PC-9 (cell line): ENCODE measurements around the gene RFX4. TPM values are rescaled to one million over a fixed set of nuclear protein-coding genes. Genes with fewer than 3 reads are reported as not detected.

Source experiments
- BruUV-seq: library from RNA; stranded (reverse); fragments of 400-500 nt; replicated peaks from 2 replicates; lab custom pipeline; 2021; lab: Mats Ljungman, UMichigan
- CTCF ChIA-PET: fragments of 300-600 bp; sonication (Branson Sonifier 250); formaldehyde crosslinking; loops from one replicate; lab custom pipeline; 2022; ENCODE audit warnings: antibody characterized with exemption; lab: Charles Lee
- POLR2A ChIA-PET: fragments of 300-600 bp; sonication (Branson Sonifier 250); formaldehyde crosslinking; loops from one replicate; lab custom pipeline; 2022; ENCODE audit warnings: antibody characterized with exemption; ENCODE audit not compliant: unreplicated experiment; lab: Charles Lee
- DNase-seq, 2 experiments: peaks; one replicate each; pipeline versions ENCODE4 v3.0.0 to v3.0.0-alpha.2; 2015 to 2022; ENCODE audit warnings: mixed read lengths in 1 of 2
- H2AFZ ChIP-seq: fragments of 200-600 bp; sonication (generic); 2 replicates; pipeline ENCODE4 v1.8.1; 2017; ENCODE audit warnings: antibody characterized with exemption
- H3F3A ChIP-seq: fragments of 200-600 bp; sonication (generic); 2 replicates; pipeline ENCODE4 v1.8.1; 2017; ENCODE audit warnings: antibody characterized with exemption, mild to moderate bottlenecking, low read depth; ENCODE audit not compliant: insufficient read depth
- H3K27ac ChIP-seq: fragments of 200-600 bp; sonication (generic); 2 replicates; pipeline ENCODE4 v1.6.1; 2016; ENCODE audit warnings: mixed run types
- H3K27me3 ChIP-seq: fragments of 200-600 bp; sonication (generic); 2 replicates; pipeline ENCODE4 v1.6.1; 2016; ENCODE audit warnings: low read depth, mixed run types; ENCODE audit not compliant: insufficient read depth
- H3K36me3 ChIP-seq: fragments of 200-600 bp; sonication (generic); 2 replicates; pipeline ENCODE4 v1.6.1; 2016; ENCODE audit warnings: low read depth, mixed run types
- H3K4me1 ChIP-seq: fragments of 200-600 bp; sonication (generic); replicated peaks from 2 replicates; pipeline ENCODE4 v1.6.1; 2016; ENCODE audit warnings: mixed run types; ENCODE audit not compliant: insufficient read depth
- H3K4me2 ChIP-seq: fragments of 200-600 bp; sonication (generic); 2 replicates; pipeline ENCODE4 v1.6.1; 2017; ENCODE audit warnings: mixed run types
- H3K4me3 ChIP-seq: fragments of 200-600 bp; sonication (generic); 2 replicates; pipeline ENCODE4 v1.6.1; 2016; ENCODE audit warnings: mixed run types
- H3K79me2 ChIP-seq: fragments of 200-600 bp; sonication (generic); 2 replicates; pipeline ENCODE4 v1.6.1; 2017; ENCODE audit warnings: low read depth, mixed run types
- H3K9me2 ChIP-seq: fragments of 200-600 bp; sonication (generic); 2 replicates; pipeline ENCODE4 v1.8.1; 2017; ENCODE audit warnings: mild to moderate bottlenecking; ENCODE audit not compliant: insufficient read depth
- H3K9me3 ChIP-seq: fragments of 200-600 bp; sonication (generic); 2 replicates; pipeline ENCODE4 v1.8.1; 2016; ENCODE audit warnings: low read depth; ENCODE audit not compliant: insufficient read depth
- H4K20me1 ChIP-seq: fragments of 200-600 bp; sonication (generic); 2 replicates; pipeline ENCODE4 v1.8.1; 2017; ENCODE audit not compliant: insufficient read depth
- EZH2 ChIP-seq: fragments of 200-600 bp; sonication (generic); IDR thresholded peaks from 2 replicates; pipeline ENCODE4 v1.8.0; 2017; ENCODE audit warnings: antibody characterized with exemption, low read depth
- intact Hi-C: fragments of 100-400 bp; cut with micrococcal nuclease; formaldehyde crosslinking; loops from one replicate; pipeline ENCODE4 v1.10.0; 2022; ENCODE audit not compliant: unreplicated experiment
- total RNA-seq: library from RNA; stranded (reverse); gene quantifications from 2 replicates; pipeline ENCODE4 v1.2.3, GENCODE V29; 2021
- TF ChIP-seq, protein P1 (sequence below): fragments of 200-600 bp; sonication (generic); conservative IDR thresholded peaks from 2 replicates; pipeline ENCODE4 v1.6.1; 2017; ENCODE audit warnings: mixed run types, antibody characterized with exemption, mild to moderate bottlenecking, moderate library complexity

RFX4 gene
- total RNA-seq, 1 experiment from 2014 or later, result not detected

- H3K4me3 ChIP-seq, result no peak overlapping the region
- no peak for DNase-seq
- no peaks in the 10 kb centered on the region for H3K9me2 ChIP-seq
- TF ChIP-seq, protein P1, sequence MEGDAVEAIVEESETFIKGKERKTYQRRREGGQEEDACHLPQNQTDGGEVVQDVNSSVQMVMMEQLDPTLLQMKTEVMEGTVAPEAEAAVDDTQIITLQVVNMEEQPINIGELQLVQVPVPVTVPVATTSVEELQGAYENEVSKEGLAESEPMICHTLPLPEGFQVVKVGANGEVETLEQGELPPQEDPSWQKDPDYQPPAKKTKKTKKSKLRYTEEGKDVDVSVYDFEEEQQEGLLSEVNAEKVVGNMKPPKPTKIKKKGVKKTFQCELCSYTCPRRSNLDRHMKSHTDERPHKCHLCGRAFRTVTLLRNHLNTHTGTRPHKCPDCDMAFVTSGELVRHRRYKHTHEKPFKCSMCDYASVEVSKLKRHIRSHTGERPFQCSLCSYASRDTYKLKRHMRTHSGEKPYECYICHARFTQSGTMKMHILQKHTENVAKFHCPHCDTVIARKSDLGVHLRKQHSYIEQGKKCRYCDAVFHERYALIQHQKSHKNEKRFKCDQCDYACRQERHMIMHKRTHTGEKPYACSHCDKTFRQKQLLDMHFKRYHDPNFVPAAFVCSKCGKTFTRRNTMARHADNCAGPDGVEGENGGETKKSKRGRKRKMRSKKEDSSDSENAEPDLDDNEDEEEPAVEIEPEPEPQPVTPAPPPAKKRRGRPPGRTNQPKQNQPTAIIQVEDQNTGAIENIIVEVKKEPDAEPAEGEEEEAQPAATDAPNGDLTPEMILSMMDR, result no peak
- TF ChIP-seq EZH2, result no peak
- BruUV-seq, result no TSS peak
- peaks cover 18% of the 10 kb centered on the region for H3K27me3 ChIP-seq
- no peaks in the 10 kb centered on the region for H3F3A ChIP-seq
- ChIA-PET CTCF (no interaction called here), POLR2A (no interaction called here)
- H3K4me2 ChIP-seq, result no peak overlapping the region
- H3K4me1 ChIP-seq, result no peaks in the 10 kb centered on the region
- intact Hi-C loops, result no loop called here
- H4K20me1 ChIP-seq, result no peaks in the 10 kb centered on the region
- H3K36me3 ChIP-seq, result no peaks in the 10 kb centered on the region
- no peaks in the 10 kb centered on the region for H3K9me3 ChIP-seq
- H3K27ac ChIP-seq, result no peak overlapping the region
- H3K79me2 ChIP-seq, result no peaks in the 10 kb centered on the region
- H2AFZ ChIP-seq, result no peak overlapping the region
Observed at GRCh38 chr12:106669216-106669615, 86.4 kb downstream of the RFX4 start.

- POLR2A ChIA-PET, result no interaction called here
- H4K20me1 ChIP-seq, result no peaks in the 10 kb centered on the region
- no TSS peak for BruUV-seq
Observed at GRCh38 chr12:106670131-106670530, 87.3 kb downstream of the RFX4 start.

GRCh38 chr12:106671840-106672239 lies 89.0 kb downstream of the RFX4 start:
- DNase-seq, result no peak
- ChIA-PET CTCF (no interaction called here), POLR2A (no interaction called here)
- no peak overlapping the region for H2AFZ ChIP-seq
- H3K4me1 ChIP-seq, result no peaks in the 10 kb centered on the region
- no peak overlapping the region for H3K4me3 ChIP-seq
- H3K36me3 ChIP-seq, result no peaks in the 10 kb centered on the region
- intact Hi-C loops, result no loop called here
- H3F3A ChIP-seq, result no peaks in the 10 kb centered on the region
- BruUV-seq, result no TSS peak
- no peaks in the 10 kb centered on the region for H3K9me3 ChIP-seq
- no peaks in the 10 kb centered on the region for H4K20me1 ChIP-seq
- no peak overlapping the region for H3K27ac ChIP-seq
- TF ChIP-seq EZH2, result no peak
- TF ChIP-seq, protein P1, result no peak
- H3K27me3 ChIP-seq, result peaks cover 7% of the 10 kb centered on the region
- no peaks in the 10 kb centered on the region for H3K9me2 ChIP-seq
- H3K79me2 ChIP-seq, result no peaks in the 10 kb centered on the region
- no peak overlapping the region for H3K4me2 ChIP-seq

More at GRCh38 chr12:106670131-106670530, 87.3 kb downstream of the RFX4 start:
- Histone ChIP-seq H3F3A (no peaks in the 10 kb centered on the region), H3K36me3 (no peaks in the 10 kb centered on the region), H3K4me1 (no peaks in the 10 kb centered on the region), H3K27me3 (peaks cover 18% of the 10 kb centered on the region), H3K9me2 (no peaks in the 10 kb centered on the region), H3K27ac (no peak overlapping the region), H2AFZ (no peak overlapping the region), H3K9me3 (no peaks in the 10 kb centered on the region), H3K79me2 (no peaks in the 10 kb centered on the region), H3K4me2 (no peak overlapping the region), H3K4me3 (no peak overlapping the region)
- intact Hi-C loops, result no loop called here
- no peak for DNase-seq
- no peak for TF ChIP-seq EZH2
- TF ChIP-seq, protein P1, result no peak
- CTCF ChIA-PET, result no interaction called here
